ENCODE results near the gene RAI1.

RAI1 gene

GRCh38 chr17:17843096-17843495 is 161.8 kb downstream of the RAI1 start:
- in situ Hi-C loops (cut with MboI; ENCODE audit: low sequenced_read_pairs, unreplicated experiment): no loop called here
- no peak for DNase-seq (ENCODE audit: low spot score)
- TF ChIP-seq CTCF (IDR thresholded peaks at IDR 0.05; ENCODE audit: borderline replicate concordance, control extremely low read depth, extremely low read depth, insufficient read depth, missing control alignments): no peak

GRCh38 chr17:17844079-17844478 is 162.8 kb downstream of the RAI1 start:
- no peak for DNase-seq (ENCODE audit: low spot score)
- no peak for TF ChIP-seq CTCF (IDR thresholded peaks at IDR 0.05; ENCODE audit: borderline replicate concordance, control extremely low read depth, extremely low read depth, insufficient read depth, missing control alignments)
- in situ Hi-C loops (cut with MboI; ENCODE audit: low sequenced_read_pairs, unreplicated experiment): no loop called here

- no peak for DNase-seq (ENCODE audit: low spot score)
- in situ Hi-C loops (cut with MboI; ENCODE audit: low sequenced_read_pairs, unreplicated experiment): no loop called here
- TF ChIP-seq CTCF (IDR thresholded peaks at IDR 0.05; ENCODE audit: borderline replicate concordance, control extremely low read depth, extremely low read depth, insufficient read depth, missing control alignments): no peak
Observed at GRCh38 chr17:17844500-17844899, 163.2 kb downstream of the RAI1 start.

- in situ Hi-C loops (cut with MboI; ENCODE audit: low sequenced_read_pairs, unreplicated experiment): no loop called here
- no peak for TF ChIP-seq CTCF (IDR thresholded peaks at IDR 0.05; ENCODE audit: borderline replicate concordance, control extremely low read depth, extremely low read depth, insufficient read depth, missing control alignments)
- DNase-seq (ENCODE audit: low spot score): no peak
Observed at GRCh38 chr17:17845046-17845775, 164.0 kb downstream of the RAI1 start.

- no peak for DNase-seq (ENCODE audit: low spot score)
- in situ Hi-C loops (cut with MboI; ENCODE audit: low sequenced_read_pairs, unreplicated experiment): no loop called here
- TF ChIP-seq CTCF (IDR thresholded peaks at IDR 0.05; ENCODE audit: borderline replicate concordance, control extremely low read depth, extremely low read depth, insufficient read depth, missing control alignments): no peak
Observed at GRCh38 chr17:17846003-17846402, 164.7 kb downstream of the RAI1 start.

GRCh38 chr17:17846645-17847044 is 165.4 kb downstream of the RAI1 start:
- TF ChIP-seq CTCF (IDR thresholded peaks at IDR 0.05; ENCODE audit: borderline replicate concordance, control extremely low read depth, extremely low read depth, insufficient read depth, missing control alignments): no peak
- in situ Hi-C loops (cut with MboI; ENCODE audit: low sequenced_read_pairs, unreplicated experiment): no loop called here
- DNase-seq (ENCODE audit: low spot score): no peak

Measured in GM13976 (cell line).